AG10803 (cell line): ENCODE measurements around the gene PTBP3.
A peak's percentile ranks its signal among the peaks of the same experiment; 100 is the strongest.

Source experiments
- DNase-seq: peaks from one replicate; pipeline ENCODE4 v3.0.0; 2010; ENCODE audit warnings: low read depth
- H3K4me3 ChIP-seq: 2 replicates; pipeline ENCODE4 v1.5.1; 2011; ENCODE audit warnings: mild to moderate bottlenecking, low read length, control low read depth
- CTCF ChIP-seq: conservative IDR thresholded peaks from 2 replicates; pipeline ENCODE4 v1.5.1; 2011; ENCODE audit warnings: mild to moderate bottlenecking, low read length, control low read depth, inconsistent platforms

PTBP3 gene

GRCh38 chr9:112249277-112249676 is 84.1 kb downstream of the PTBP3 start:
- H3K4me3 ChIP-seq, result no peak overlapping the region
- no peak for TF ChIP-seq CTCF
- peak; percentile 1 for DNase-seq

GRCh38 chr9:112248722-112249121 is 84.7 kb downstream of the PTBP3 start:
- H3K4me3 ChIP-seq, result no peak overlapping the region
- DNase-seq, result peak; percentile 47
- TF ChIP-seq CTCF, result no peak

GRCh38 chr9:112247090-112247489 is 86.3 kb downstream of the PTBP3 start:
- no peak for TF ChIP-seq CTCF
- no peak overlapping the region for H3K4me3 ChIP-seq
- DNase-seq, result no peak

GRCh38 chr9:112245126-112245525 is 88.3 kb downstream of the PTBP3 start:
- no peak for TF ChIP-seq CTCF
- DNase-seq, result no peak
- no peak overlapping the region for H3K4me3 ChIP-seq

- DNase-seq, result no peak
- no peak for TF ChIP-seq CTCF
- no peak overlapping the region for H3K4me3 ChIP-seq
Measured at GRCh38 chr9:112242147-112242804, 91.1 kb downstream of the PTBP3 start.

- DNase-seq, result peak; percentile 27
- H3K4me3 ChIP-seq, result no peak overlapping the region
- TF ChIP-seq CTCF, result no peak
Measured at GRCh38 chr9:112241491-112241890, 91.9 kb downstream of the PTBP3 start.

- no peak for DNase-seq
- no peak overlapping the region for H3K4me3 ChIP-seq
- TF ChIP-seq CTCF, result no peak
Measured at GRCh38 chr9:112239708-112240107, 93.7 kb downstream of the PTBP3 start.
